Stimulated activated CD4-positive, alpha-beta T cell treated with anti-CD3 and anti-CD28 coated beads, Interleukin-15, amount 100 ng/mL, for 1 hour (primary cell): ENCODE results near the gene DZIP1L.

Source experiments
- DNase-seq, 2 donors: peaks; one replicate each; pipeline ENCODE4 v3.0.0-alpha.2; 2020; ENCODE audit warnings: low read depth in 1 of 2, low spot score in 1 of 2

The DZIP1L gene

DNA sequence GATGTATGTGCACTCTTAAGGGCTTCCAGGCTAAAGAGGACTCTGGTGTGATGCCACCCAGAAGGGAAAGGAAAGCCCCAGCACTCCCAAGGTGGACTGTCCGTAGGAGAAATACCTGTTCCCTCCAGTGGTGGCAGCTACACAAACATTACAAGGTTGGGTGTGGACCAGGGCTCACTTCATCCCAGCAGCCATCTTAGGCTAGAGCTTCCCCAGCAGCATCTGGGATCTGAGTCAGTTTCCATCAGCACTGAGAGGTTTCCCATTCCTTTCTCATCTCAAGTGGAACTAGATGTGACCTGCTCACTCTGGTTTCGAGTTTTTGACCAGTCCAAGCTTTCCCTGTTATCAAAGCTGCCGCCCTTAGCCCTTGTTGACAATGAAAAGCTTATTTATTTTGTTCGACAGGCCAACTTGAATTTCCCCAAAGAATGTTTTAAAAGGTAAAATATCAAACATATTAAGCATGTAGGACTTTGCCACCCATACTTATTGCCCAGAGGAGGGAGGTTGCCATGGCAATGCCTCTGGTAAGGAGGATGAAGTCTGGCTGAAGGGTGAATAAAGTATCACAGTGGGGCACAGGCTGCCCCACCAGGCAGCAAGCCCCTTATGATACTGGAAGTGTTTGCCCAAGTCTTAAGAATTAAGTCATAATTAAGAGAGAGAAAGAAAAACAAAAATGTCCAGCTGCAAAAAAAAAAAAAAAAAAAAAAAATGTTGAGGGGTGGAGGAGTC lies 76.5 kb downstream of the DZIP1L start:
- DNase-seq: no peak

DNA sequence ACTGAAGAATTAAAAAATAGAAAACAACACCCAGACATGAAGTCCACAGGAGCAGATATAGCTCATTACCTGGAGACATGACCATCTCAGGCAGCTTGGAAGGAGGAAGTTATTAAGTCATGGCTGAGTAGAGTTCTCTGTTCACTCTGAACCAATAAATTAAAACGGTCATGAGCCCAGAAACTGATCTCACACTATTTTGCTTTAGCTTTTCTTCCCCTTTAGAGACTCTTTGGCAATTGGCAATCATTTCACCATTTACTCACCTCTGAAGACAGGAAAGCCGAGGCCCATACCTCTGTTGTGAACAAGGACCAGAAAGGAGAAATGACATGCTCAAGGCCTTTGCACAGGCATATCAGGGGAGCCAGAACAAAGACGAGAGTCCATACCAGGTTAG lies 78.8 kb downstream of the DZIP1L start:
- DNase-seq: no peak

DNA sequence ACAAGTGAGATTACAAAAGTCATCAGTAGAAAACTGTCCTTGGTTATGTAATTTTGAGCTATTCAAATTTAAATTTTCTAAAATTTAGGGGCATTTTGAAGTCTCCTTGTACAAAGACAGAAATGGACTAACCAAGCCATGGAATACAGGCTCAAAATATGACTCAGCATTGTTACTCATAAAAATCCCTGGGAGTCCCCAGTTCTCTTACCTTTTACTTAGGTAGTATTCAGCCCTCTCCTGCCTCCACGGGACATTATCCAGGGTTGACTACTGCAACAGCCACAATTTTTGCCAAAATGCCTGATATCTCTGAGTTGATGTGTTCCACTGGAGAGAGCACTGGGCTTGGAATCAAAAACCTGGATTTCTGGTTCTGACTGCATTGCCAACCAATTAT lies 80.5 kb downstream of the DZIP1L start:
- no peak for DNase-seq

DNA sequence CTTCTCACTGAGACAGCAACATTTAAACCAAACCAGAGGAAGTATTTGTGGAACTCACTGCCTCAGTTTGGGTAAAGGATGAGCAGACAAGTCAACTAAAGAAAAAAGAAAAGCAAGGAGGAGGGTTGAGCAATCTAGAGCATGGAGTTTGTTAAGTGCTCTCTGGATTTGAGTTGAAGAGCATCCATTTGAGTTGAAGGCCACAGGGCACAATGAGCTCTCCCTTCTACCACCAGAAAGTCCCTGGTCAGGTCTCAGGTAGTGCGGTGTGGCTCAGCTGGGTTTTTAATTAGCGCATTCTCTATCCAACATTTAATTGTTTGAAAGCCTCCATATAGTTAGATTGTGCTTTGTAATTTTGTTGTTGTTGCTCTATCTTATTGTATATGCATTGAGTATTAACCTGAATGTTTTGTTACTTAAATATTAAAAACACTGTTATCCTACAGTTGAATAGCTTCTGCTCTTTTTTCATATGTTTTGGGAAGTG lies 82.2 kb downstream of the DZIP1L start:
- DNase-seq: no peak

DNA sequence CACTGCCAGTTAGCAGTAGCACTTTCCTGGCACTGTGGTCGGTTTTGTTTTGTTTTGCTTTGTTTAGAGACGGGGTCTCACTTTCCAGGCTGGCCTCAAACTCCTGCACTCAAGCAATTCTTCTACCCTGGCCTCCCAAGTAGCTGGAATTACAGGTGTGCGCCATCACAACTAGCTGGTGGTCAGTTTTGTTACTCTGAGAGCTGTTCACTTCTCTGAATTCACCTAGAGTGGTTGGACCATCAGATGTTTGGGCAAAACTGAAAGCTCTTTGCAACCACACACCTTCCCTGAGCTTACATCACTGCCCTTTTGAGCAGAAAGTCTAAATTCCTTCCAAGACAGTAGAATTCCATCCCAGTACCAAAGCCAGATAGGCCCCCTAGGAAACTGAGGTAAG lies 82.8 kb downstream of the DZIP1L start:
- no peak for DNase-seq

DNA sequence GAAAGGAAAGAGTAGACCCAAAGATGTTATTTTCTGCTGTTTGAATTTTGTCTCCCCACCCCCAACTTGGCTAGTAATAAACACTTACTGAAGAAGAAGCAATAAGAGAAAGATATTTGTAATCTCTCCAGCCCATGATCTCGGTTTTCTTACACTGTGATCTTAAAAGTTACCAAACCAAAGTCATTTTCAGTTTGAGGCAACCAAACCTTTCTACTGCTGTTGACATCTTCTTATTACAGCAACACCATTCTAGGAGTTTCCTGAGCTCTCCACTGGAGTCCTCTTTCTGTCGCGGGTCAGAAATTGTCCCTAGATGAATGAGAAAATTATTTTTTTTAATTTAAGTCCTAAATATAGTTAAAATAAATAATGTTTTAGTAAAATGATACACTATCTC lies 83.9 kb downstream of the DZIP1L start:
- no peak for DNase-seq

DNA sequence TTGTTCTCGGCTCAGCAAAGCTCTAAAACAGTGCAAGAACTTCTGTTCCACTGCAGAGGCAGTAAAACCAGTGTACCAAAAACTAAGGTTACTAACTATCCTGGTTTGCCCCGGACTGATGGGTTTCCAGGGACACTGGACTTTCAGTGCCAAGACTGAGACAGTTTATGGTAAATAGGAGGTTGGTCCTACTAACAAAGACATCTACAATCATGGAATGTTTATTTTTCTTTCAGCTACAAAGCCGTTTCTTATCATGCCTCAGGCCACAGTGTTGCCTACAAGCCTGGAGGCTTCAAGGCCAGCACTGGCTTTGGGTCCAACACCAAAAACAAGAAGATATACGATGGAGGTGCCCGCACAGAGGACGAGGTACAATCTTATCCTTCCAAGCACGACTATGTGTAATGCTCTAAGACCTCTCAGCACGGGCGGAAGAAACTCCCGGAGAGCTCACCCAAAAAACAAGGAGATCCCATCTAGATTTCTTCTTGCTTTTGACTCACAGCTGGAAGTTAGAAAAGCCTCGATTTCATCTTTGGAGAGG lies 84.6 kb downstream of the DZIP1L start:
- DNase-seq: no peak

DNA sequence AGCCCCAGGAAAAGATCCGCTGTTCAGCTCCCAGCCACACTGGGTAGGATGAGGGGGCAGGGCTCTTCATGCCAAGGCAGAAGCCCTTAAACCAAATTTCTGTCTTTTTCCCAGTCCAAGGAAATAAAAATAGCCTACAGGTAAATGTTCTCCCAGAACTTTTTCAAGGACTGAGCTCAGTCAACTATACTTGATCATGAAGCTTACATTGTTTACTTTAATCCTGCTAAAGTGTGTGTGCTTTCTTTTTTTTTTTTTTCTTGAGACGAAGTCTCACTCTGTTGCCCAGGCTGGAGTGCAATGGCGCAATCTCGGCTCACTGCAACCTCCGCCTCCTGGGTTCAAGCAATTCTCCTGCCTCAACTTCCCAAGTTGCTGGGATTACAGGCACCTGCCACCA lies 87.6 kb downstream of the DZIP1L start:
- DNase-seq: no peak

DNA sequence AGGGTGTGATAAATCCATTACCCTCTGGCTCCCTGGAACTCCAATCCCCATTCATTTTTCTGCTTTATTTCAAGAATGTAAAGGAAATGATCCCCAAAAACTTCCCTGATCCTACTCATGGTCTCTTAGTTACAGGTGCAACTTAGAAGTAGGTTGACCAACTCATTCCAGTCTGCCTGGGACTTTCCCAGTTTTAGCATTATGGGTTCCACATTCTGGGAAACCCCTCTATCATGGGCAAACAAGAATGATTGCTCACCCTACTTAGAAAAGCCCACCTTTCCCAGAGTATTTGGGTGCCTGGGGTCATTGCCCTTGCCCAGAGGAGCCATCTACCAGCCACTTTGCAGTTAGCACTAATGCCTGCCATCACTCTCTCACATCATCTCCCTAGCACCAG lies 89.9 kb downstream of the DZIP1L start:
- DNase-seq: no peak

DNA sequence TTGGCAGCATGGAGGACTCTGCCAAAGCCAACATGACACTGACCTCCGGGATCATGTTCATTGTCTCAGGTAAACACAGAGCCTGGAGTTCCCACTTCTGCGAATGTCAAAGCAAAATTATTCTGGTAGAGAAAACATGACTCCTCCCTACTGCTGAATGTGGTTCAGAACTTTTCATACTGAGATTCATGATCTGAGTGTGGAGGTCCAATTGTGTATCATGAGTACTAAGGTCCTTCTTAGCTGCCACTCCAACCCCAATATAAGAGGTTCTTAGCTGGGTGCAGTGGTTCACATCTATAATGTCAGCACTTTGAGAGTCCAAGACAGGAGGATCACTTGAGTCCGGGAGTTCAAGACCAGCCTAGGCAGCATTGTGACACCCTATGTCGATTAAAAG lies 91.7 kb downstream of the DZIP1L start:
- DNase-seq: no peak

DNA sequence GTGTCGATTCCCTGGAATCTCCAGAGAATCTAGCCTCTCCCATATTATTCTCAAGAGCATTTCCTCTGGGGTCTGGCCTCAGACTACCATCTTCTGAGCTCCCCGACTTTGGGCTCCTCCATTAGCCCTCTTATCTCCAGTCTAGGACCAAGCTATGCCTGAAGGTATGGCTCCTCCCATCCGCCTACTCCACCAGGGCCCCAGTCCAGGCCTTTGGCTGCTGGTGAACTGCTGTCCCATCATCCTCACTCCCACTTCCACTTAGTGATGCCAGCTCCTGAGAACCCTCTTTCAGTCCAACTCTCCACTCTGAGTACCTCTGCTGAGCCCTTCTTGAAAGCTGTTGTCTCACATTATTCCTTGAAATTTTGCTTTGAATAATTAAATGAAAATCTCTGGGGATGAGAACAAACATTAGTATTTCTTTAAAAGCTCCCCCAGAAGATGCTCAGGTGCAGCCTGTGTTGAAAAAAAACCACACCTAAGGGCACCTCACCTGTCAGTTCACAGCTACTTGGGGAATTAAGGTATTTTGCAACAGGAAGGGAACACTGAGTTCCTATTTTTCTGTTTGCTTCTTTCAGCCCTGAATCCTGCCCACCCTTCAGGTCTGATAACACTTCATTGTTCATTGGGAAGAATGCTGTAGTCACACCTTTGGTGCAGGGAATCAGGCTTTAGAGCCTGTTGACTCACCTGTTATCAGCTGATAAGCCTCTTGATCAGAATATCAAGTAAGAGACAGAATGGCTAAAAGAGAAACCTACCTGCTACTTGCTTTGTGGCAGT lies 95.9 kb downstream of the DZIP1L start:
- no peak for DNase-seq

DNA sequence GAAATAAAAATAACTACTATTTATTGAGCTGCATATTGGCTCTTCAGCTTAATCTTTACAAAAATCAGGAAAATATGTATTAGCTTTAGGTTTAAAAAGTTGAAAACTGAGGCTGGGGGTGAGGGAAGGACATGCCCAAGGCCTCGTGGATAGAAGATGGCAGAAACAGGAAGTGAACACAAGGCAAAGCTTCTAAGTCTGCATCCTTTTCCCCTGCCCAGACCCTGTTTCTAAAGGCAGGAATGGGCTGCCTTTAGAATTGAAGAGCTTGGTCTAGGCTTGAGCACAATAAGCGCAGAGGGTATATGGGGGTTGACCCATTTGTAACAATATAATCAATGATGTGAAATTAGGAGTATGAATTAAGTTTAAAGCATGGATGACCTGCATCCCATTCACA lies 99.3 kb downstream of the DZIP1L start:
- no peak for DNase-seq

DNA sequence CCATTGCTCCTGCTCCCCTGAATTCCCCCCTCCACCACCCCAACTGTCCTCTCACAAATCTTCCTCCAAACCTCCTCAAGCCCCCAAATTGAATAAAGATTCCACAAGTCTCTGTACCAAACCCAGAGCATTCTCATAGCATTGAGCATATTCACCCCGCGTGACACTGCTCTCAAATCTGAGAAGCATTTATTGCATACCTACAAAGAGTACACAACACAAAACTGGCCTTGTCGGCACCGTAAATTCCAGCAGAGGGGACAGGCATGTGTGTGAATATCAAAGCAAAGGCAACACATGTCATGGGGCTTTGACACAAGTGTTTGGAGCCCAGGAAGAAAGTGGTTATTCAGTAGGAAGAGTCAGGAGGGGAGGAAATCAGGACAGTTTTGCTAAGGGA lies 102.9 kb downstream of the DZIP1L start:
- no peak for DNase-seq
